ENCODE results near the gene CEP57. TPM values are rescaled to one million over a fixed set of nuclear protein-coding genes. Genes with fewer than 3 reads are reported as not detected.

CEP57 gene
- total RNA-seq, 1 donor from 2014 or later = 31.3 TPM

DNA sequence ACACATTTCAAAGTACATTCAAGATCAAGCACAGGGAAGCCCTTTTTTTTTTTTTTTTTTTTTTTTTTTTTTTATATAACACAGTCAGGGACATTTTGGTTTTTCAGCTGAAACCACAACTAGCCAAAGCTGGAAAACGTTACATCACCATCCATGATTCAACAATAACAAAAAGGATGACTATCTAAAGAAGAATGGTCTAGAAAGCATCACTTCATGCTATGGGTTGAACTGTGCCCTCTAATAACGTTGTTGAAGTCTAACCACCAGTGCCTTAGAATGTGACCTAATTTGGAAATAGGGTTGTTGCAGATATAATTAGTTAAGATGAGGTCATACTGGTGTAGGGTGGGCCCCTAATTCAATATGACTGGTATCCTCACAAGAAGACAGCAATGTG, 87.0 kb downstream of the CEP57 start:
- no peaks in the 10 kb centered on the region for H3K27me3 Mint-ChIP-seq (ENCODE audit: unreplicated experiment)
- H3K4me1 Mint-ChIP-seq (ENCODE audit: unreplicated experiment) = peaks cover 20% of the 10 kb centered on the region
- H3K9me3 Mint-ChIP-seq (ENCODE audit: unreplicated experiment) = no peaks in the 10 kb centered on the region
- TF ChIP-seq, protein P1, sequence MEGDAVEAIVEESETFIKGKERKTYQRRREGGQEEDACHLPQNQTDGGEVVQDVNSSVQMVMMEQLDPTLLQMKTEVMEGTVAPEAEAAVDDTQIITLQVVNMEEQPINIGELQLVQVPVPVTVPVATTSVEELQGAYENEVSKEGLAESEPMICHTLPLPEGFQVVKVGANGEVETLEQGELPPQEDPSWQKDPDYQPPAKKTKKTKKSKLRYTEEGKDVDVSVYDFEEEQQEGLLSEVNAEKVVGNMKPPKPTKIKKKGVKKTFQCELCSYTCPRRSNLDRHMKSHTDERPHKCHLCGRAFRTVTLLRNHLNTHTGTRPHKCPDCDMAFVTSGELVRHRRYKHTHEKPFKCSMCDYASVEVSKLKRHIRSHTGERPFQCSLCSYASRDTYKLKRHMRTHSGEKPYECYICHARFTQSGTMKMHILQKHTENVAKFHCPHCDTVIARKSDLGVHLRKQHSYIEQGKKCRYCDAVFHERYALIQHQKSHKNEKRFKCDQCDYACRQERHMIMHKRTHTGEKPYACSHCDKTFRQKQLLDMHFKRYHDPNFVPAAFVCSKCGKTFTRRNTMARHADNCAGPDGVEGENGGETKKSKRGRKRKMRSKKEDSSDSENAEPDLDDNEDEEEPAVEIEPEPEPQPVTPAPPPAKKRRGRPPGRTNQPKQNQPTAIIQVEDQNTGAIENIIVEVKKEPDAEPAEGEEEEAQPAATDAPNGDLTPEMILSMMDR (IDR thresholded peaks at IDR 0.05) = no peak
- DNase-seq (ENCODE audit: extremely low spot score, unreplicated experiment) = no peak
- peak overlapping the region; percentile 88 for H3K27ac Mint-ChIP-seq (ENCODE audit: unreplicated experiment)
- H3K4me3 Mint-ChIP-seq (ENCODE audit: unreplicated experiment) = no peak overlapping the region
- H3K36me3 Mint-ChIP-seq (ENCODE audit: unreplicated experiment) = peaks cover 31% of the 10 kb centered on the region

Other genes starting within 250 kb of the CEP57 start
- gene FAM76B, start 716 bp upstream of the CEP57 start, total RNA-seq = 26.7 and 27.2 TPM in 2 replicates
- 41.1 and 43.1 TPM in 2 replicates for gene MTMR2, start 133.6 kb downstream of the CEP57 start, total RNA-seq